RCC 7860 (cell line): Measurements from ENCODE around the gene OMP.

Experiments used
- DNase-seq: peaks from one replicate; pipeline ENCODE4 v3.0.0-alpha.2; 2015; ENCODE audit warnings: low spot score
- FAIRE-seq: peaks from 2 replicates; lab custom pipeline; 2012; peaks lifted over from hg19 to GRCh38; lab: Jason Lieb, UNC

Gene OMP

GRCh38 chr11:77068457-77069335 is 33.9 kb upstream of the OMP start:
- FAIRE-seq: no peak
- DNase-seq: no peak

- no peak for DNase-seq
- no peak for FAIRE-seq
These were observed 33.2 kb upstream of the OMP start for GRCh38 chr11:77069336-77069968.

GRCh38 chr11:77069969-77070582 is 32.6 kb upstream of the OMP start:
- FAIRE-seq (no peak), DNase-seq (no peak)

GRCh38 chr11:77071077-77071476 is 31.6 kb upstream of the OMP start:
- DNase-seq (no peak), FAIRE-seq (no peak)

- no peak for FAIRE-seq
These were observed 30.7 kb upstream of the OMP start for GRCh38 chr11:77071671-77072605.

GRCh38 chr11:77072851-77073327 is 29.8 kb upstream of the OMP start:
- FAIRE-seq (no peak), DNase-seq (no peak)

More at GRCh38 chr11:77071671-77072605, 30.7 kb upstream of the OMP start:
- DNase-seq: peak; percentile 39

GRCh38 chr11:77073328-77074001 is 29.2 kb upstream of the OMP start:
- DNase-seq (peak; percentile 83), FAIRE-seq (peak; percentile 78)

GRCh38 chr11:77074205-77074604 is 28.4 kb upstream of the OMP start:
- no peak for DNase-seq
- no peak for FAIRE-seq

- FAIRE-seq: no peak
- no peak for DNase-seq
These were observed 27.9 kb upstream of the OMP start for GRCh38 chr11:77074626-77075221.

- FAIRE-seq (no peak), DNase-seq (no peak)
These were observed 27.2 kb upstream of the OMP start for GRCh38 chr11:77075425-77075905.

GRCh38 chr11:77079666-77080065 is 23.0 kb upstream of the OMP start:
- FAIRE-seq (no peak), DNase-seq (no peak)

GRCh38 chr11:77080643-77081210 is 21.9 kb upstream of the OMP start:
- FAIRE-seq: no peak
- DNase-seq: no peak

- DNase-seq: no peak
- no peak for FAIRE-seq
These were observed 21.2 kb upstream of the OMP start for GRCh38 chr11:77081381-77081851.

GRCh38 chr11:77081976-77082836 is 20.4 kb upstream of the OMP start:
- DNase-seq (no peak), FAIRE-seq (no peak)

GRCh38 chr11:77082838-77083565 is 19.6 kb upstream of the OMP start:
- DNase-seq: no peak
- FAIRE-seq: no peak

- FAIRE-seq (no peak), DNase-seq (no peak)
These were observed 18.9 kb upstream of the OMP start for GRCh38 chr11:77083566-77084245.
